Tongue (tissue), 2 donors: ENCODE results near the gene LRRC15. TPM values are rescaled to one million over a fixed set of nuclear protein-coding genes. Genes with fewer than 3 reads are reported as not detected.
A peak's percentile ranks its signal among the peaks of the same experiment; 100 is the strongest.

Experiments
- DNase-seq: peaks from one replicate; pipeline ENCODE4 v3.0.0-alpha.2; 2015
- total RNA-seq: library from RNA; depleted of rRNA; stranded (reverse); fragments of >200 nt; gene quantifications from one replicate; pipeline ENCODE4 v1.2.3, GENCODE V29; 2014

LRRC15 gene
- total RNA-seq, 1 donor from 2014 or later, result 0.10 TPM

GRCh38 chr3:194360568-194360967, 9.0 kb downstream of the LRRC15 start:
- no peak for DNase-seq

- DNase-seq, result no peak
Measured at GRCh38 chr3:194357681-194358080, 11.9 kb downstream of the LRRC15 start.

DNA sequence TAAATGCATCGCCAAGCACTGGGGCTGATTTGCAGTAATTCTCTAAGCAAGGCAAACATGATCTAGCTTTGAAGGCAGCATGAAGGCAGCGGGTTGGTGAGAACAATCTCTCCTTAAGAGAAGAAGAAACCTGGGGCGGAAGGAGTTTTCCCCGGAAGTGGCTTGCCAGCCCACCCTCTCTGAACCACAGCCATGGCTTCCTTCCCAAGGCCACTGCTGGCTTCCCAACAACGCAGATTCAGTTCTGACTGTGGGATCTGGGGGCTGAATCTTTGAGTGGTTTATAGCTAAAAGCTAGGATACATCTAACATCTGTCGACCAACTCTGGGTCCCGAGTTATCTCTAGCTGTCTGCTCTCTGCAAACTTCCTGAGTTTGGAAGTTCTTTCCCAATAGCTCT, 14.2 kb downstream of the LRRC15 start:
- no peak for DNase-seq

DNA sequence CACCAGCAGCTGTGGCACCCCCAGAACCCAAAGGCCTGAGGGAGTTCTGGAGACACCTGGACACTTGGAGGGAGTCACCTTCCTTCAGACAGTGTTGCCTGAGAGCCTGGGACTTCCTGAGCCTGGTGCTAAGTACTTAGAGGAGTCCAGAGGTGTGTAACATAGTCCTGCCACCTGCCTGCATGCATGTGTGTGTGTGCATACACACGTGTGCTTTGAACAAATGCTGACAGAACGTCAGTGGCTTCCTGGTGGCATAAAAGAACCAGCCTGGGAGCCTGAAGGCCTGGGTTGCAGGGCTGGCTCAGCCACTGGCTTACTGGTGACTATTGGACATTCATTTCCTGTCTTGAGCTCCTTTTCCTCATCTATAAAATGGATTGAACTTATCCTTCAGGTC, 15.2 kb downstream of the LRRC15 start:
- DNase-seq, result no peak

- DNase-seq, result no peak
Measured at GRCh38 chr3:194352667-194353246, 16.8 kb downstream of the LRRC15 start.

DNA sequence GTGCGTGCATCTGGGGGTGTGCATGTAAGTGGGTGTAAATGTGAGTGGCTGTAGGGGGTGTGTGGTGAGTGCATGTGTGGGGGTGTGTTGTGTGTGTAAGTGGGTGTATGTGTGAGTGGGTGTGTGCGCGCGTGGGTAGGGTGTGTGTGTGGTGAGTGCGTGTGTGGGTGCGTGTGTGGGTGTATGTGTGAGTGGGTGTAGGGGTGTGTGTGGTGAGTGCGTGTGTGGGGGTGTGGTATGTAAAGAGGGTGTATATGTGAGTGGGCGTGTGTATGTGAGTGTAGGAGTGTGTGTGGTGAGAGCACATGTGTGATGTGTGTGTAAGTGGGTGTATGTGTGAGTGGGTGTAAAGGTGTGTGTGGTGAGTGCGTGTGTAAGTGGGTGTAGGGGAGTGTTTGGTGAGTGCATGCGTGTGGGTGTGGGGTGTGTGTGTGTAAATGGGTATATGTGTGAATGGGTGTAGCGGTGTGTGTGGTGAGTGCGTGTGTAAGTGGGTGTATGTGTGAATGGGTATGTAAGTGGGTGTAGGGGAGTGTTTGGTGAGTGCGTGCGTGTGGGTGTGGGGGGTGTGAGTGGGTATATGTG, 17.5 kb downstream of the LRRC15 start:
- DNase-seq, result no peak

DNA sequence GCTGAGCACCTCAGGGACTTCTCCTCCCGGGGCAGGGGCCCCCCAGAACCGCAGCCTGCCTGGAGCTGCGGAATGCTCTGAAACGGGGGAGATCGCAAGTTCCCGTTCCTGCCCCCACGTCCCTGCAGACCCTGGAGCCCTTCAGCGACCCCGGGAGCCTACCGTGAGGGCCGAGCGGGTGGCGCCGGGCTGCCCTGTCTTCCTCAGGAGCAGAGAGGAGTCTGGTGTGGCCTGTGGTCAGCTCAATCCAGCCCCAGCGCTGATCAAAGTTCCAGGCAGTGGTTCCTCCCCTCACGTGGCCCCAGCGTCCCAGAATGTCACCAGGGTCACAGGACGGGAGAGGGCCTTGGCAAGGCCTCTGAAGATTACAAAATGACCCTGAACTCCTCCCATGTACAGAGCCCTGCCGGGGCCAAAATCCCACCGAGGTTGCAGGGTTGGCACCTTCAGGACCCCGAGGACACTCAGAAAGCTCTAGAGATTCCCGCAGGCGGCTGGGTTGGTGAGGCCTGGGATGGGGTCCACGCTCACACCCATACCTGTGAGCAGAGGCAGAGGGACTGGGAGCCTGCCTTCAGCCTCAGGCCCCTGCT, 18.4 kb downstream of the LRRC15 start, which contains the start of gene CPN2:
CPN2 (minus strand) TSS at position 249 of the 593 bp plus-strand sequence. CDS start 8,626 bp downstream, outside the sequence.
- no peak for DNase-seq

GRCh38 chr3:194350726-194351071, 18.8 kb downstream of the LRRC15 start:
- no peak for DNase-seq

DNA sequence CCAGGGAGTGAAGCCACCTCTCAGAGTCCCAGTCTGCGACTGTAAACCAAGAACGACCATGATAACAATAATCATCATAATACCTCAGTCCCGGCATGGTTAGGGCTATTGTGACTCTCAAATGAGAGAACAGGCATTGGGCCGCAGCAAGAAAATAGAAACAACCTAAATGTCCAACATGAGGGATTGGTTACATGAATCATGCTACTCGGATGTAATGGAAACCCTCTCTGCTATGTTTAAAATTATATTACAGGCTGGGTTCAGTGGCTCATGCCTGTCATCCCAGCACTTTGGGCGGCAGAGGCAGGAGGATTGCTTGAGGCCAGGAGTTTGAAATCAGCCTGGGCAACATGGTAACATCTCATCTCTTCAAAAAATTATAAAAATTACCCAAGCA, 21.2 kb downstream of the LRRC15 start:
- DNase-seq, result no peak

DNA sequence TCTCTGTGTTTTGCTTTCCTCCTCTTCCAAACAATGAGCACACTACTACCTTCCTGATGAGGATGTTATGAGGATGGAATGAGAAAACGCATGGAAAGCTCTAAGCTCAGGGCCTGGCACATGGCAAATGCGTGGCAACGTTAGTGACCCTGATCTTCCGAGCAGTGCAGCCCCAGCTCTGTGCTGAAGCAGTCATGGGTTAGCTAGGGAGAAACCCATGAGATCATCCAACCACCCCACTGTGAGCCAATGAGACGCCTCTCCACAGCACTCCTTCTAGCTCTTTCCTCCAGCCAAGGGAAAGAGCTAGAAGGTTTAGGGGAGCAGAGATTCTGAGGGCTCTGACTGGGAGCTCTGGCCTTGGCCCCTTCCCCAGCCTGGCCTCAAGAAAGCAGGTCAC, 22.9 kb downstream of the LRRC15 start:
- DNase-seq, result no peak

DNA sequence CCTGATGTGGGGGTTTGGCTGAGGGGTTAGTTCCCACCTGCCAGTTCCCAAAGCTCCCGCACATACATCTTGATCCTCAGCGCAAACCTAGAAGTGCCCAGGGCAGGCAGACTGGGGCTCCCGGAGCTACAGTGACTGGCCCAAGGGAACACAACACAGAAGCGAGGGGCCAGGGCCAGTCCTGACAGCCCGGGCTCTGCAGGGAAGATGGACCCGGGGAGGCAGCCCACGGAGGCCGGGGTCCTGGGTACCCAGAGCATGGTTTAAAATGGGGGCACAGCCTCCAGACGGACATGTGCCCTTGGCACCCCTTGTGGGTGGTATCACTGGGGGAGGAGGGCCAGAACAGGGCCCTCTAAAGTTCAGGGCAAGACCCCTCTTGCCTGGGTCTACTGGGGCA, 23.5 kb downstream of the LRRC15 start:
- no peak for DNase-seq

DNA sequence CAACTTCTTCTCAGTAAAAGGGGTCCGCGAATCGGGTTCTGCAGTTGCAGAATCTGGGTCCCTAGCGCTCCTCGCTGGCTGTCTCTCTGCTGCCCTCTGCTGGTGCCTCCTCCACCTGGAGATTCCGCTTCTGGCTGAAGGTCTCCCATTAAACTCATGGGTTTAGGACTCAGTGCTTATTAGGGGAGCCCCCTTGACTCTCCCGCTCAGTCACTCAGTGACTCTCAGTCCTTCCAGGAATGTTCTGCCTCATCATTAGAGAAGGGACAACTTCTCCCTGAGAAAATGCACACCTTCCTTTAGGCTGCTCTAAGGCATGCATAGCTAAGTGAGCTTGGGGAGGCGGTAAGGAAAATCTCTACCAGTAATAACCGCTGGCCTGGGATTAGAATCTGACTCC, 25.5 kb downstream of the LRRC15 start:
- peak; percentile 88 for DNase-seq

GRCh38 chr3:194343561-194343893, 26.0 kb downstream of the LRRC15 start:
- no peak for DNase-seq

- DNase-seq, result no peak
Measured at GRCh38 chr3:194342861-194343560, 26.5 kb downstream of the LRRC15 start.

DNA sequence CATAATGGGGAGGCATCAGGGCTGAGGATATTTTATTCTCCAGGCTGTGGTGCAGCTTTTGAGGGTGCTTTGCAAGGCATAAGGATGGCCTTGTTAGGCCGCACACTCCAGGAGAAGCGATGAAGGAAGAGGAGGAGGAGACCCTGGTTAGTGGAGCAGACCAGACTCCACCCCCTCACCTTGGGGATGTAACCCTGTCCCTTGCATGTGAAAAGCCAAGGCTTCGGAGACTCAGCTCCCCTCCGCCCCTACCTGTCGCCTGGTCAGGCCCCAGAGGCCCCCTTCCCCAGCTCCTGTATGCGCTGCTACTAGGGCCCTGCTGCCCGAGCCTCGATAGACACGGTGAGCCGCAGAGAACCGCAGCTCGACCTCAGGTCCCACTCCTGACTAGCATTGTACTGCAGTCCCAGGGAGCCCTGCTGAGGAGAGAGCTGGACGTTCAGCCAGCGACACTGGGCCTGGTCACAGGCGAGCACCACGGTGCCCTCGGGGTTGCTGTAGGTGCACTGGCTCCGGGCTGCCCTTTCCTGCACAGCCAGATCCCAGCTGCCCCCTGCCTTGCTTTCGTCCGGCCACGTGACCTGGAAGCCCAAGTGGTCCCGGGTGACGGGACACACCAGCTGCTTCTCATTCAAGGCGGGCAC, 28.7 kb downstream of the LRRC15 start:
- DNase-seq, result no peak

DNA sequence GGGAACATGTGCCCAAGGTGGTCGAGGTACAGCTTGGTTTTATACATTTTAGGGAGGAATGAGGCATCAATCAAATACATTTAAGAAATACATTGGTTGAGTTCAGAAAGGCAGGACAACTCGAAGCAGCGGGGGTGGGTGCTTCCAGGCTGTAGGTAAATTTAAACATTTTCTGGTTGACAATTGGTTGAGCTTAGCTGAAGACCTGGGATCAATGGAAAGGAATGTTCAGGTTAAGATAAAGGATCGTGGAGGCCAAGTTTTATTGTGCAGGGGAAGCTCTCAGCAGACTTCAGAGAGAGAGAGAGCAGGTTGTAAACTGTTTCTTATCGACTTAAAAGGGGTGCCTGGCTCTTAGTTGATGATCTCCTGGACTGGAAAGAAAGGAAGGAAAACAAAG, 29.7 kb downstream of the LRRC15 start:
- DNase-seq, result no peak

DNA sequence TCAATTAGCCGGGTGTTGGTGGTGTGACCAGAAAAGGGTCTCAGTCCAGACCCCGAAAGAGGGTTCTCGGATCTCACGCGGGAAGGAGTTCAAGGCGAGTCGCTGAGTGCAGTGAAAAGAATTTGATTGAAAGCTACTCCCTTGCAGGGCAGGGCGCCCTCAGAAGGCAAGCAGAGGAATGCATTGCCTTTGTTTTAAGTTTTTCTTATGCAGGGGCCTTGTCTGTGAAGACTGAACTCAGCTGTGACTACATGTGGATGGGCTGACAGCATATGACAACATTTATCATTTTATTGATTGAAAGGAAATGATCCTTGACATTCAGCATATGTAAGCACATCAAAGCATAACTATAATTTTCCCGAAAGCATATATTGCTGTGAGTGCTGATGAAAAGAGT, 30.2 kb downstream of the LRRC15 start:
- no peak for DNase-seq

GRCh38 chr3:194337965-194338753, 31.4 kb downstream of the LRRC15 start:
- no peak for DNase-seq

DNA sequence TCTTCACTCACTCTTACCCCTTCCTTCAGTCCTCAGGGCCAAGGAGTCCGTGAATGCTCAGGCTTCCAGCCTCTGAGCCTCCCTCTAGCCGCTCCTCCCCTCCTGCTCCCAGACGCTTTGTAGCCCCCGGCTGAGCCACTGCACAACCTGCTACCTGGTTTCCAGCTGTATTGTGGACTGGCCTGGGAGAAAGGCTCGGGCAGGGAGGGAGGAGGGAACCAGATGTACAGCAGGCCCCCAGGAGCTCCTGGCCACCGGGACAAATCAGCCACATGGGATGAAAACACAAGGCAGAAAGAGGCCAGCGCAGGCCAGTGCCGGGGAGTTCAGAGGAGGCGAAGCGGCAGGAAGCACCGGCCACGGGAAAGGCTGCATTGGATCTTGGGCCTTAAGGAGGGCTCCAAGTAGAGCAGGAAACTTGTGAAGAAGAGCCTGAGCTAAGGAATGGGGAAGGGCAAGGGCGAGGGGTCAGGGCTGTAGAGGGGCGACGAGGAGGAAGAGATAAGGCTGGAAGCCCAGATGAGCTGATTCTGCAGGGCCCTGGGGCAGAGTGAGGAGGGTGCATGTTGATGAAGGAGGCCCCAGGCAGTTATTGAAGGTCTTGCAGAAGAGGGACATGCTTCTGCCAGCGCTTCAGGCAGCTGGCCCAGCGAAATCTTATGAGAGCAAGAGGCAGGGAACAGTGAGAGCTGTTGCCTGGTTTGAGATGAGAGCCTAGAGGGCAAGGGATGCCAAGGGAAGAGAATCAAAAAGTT, 32.8 kb downstream of the LRRC15 start:
- no peak for DNase-seq

DNA sequence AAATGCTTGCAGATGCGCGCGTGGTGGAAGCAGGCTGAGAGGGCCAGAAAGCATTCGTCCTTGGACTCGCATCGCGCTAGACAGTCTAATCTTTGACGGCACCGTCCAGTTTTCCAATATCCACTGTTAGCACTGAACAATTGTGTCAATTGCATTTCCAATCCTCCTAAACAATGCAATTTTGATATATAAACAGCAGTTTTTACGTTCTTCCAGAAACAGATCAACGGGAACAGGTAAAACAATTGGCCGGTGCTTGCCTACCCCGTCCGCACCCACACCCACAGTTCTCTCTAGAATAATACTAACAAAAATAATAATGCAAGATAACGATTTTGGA, 35.6 kb downstream of the LRRC15 start:
- DNase-seq, result no peak

DNA sequence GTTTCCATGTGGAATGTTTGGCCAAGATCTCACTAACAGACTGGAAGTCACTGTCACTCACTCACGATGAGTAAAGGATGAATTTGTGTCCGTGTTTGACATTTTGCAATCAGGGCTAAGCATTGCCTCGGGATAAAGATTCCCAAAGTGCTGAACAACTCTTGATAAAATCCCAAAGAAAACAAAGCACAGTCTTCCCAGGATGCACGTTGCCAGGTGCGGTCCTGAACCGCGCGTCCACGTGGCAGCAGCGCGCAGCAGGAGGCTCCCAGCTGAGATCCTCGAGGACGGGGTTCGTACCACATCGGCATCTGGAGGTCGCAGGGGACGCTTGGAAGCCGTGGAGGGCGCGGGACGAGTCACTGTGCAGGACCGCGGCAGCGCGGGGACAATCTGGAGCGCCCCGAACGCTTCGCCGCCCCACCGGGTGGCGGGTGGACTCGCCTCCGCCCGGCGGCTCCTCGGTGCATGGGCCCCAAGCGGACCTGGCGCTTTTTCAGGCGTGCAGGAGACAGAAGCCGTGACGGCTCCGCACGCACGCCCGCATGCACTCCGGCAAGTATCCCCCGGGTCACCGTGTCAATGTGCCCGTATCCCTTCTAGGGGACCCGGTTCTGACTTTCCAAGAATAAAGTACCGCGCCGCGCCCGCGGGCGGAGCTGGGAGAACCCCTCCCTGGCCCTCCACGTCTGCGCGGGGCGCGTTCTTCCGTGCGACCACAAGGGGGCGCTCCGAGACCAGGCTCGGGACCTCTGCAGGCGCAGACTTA, 36.1 kb downstream of the LRRC15 start:
- DNase-seq, result peak; percentile 93
